ENCODE measurements around the gene WRAP73. TPM values are rescaled to one million over a fixed set of nuclear protein-coding genes. Genes with fewer than 3 reads are reported as not detected.

WRAP73 gene
- total RNA-seq, 1 experiment from 2014 or later = 14.9 TPM

DNA sequence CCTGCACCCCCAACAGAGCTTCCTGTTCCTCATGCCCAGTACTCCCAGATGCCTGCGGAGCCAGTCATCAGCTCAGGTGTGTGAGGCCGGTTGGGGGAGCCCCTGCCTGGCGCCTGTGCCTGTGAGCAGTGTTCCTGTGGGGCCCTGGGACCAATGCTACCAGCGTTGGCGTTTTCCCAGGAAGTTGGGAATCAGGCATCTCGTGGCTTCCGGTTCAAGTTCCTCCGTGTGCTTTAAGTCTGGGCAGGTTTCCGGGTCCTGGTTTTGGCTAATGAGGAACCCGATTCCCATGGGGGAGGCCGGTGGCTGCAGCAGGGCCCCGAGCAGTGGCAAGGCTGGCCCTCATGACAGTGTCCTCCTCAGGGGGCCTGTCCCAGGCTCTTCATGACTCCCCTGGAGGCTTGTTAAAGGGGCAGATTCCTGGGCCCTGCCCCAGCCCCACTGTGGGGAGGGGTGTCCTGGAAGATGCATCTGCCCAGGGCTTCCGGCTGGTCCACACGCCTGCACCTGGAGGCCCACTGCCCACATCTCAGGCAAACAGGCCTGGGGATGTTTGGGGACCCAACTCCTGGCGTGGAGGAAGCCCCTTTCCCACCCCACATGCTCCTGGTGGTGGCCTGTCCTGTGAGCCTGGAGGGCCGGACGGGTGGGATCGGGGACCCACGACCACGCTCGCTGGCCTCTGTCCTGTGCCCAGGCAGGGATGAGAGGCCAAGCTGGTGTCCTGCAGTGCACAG lies 28.6 kb upstream of the WRAP73 start:
- Mint-ChIP-seq H3K27ac (ENCODE audit: unreplicated experiment) (no peak overlapping the region), H3K4me3 (ENCODE audit: low read depth, unreplicated experiment) (no peak overlapping the region), H3K27me3 (ENCODE audit: unreplicated experiment) (peaks cover 23% of the 10 kb centered on the region), H3K4me1 (ENCODE audit: low read depth, unreplicated experiment) (peaks cover 10% of the 10 kb centered on the region), H3K9me3 (ENCODE audit: low read depth, unreplicated experiment) (peaks cover 7% of the 10 kb centered on the region), H3K36me3 (ENCODE audit: insufficient read depth, unreplicated experiment) (no peaks in the 10 kb centered on the region)
- no TSS peak for BruUV-seq (replicated peaks)
- CTCF ChIA-PET = interaction anchor here (0.7 kb wide), 1 partner anchor 46 kb away, joined by 4 read pairs; no protein-coding TSS in a partner anchor
- DNase-seq = peak; percentile 56
- intact Hi-C loops (cut with micrococcal nuclease; ENCODE audit: unreplicated experiment) = no loop called here
- TF ChIP-seq, protein P1, sequence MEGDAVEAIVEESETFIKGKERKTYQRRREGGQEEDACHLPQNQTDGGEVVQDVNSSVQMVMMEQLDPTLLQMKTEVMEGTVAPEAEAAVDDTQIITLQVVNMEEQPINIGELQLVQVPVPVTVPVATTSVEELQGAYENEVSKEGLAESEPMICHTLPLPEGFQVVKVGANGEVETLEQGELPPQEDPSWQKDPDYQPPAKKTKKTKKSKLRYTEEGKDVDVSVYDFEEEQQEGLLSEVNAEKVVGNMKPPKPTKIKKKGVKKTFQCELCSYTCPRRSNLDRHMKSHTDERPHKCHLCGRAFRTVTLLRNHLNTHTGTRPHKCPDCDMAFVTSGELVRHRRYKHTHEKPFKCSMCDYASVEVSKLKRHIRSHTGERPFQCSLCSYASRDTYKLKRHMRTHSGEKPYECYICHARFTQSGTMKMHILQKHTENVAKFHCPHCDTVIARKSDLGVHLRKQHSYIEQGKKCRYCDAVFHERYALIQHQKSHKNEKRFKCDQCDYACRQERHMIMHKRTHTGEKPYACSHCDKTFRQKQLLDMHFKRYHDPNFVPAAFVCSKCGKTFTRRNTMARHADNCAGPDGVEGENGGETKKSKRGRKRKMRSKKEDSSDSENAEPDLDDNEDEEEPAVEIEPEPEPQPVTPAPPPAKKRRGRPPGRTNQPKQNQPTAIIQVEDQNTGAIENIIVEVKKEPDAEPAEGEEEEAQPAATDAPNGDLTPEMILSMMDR (IDR thresholded peaks at IDR 0.05; ENCODE audit: unreplicated experiment) = no peak

DNA sequence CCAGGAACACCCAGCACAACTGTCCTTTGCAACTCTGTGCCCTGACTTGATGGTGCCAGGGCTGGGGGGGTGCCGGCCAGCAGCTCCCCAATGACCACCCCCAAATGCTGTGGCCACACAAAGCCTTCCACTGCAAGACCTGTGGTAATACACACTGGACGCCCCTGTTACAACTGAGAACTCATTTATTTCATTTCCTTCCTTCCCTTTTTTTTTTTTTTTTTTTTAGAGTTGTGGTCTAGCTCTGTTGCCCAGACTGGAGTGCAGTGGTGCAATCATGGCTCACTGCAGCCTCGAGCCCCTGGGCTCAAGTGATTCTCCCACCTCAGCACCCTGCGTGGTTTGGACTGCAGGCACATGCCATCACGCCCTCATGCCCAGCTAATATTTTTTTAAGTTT lies 27.6 kb upstream of the WRAP73 start:
- H3K36me3 Mint-ChIP-seq (ENCODE audit: insufficient read depth, unreplicated experiment) = no peaks in the 10 kb centered on the region
- no TSS peak for BruUV-seq (replicated peaks)
- H3K9me3 Mint-ChIP-seq (ENCODE audit: low read depth, unreplicated experiment) = peaks cover 7% of the 10 kb centered on the region
- intact Hi-C loops (cut with micrococcal nuclease; ENCODE audit: unreplicated experiment) = no loop called here
- no peak overlapping the region for H3K27ac Mint-ChIP-seq (ENCODE audit: unreplicated experiment)
- CTCF ChIA-PET = interaction anchor here (0.7 kb wide), 1 partner anchor 47 kb away, joined by 4 read pairs; no protein-coding TSS in a partner anchor
- no peak for DNase-seq
- peaks cover 10% of the 10 kb centered on the region for H3K4me1 Mint-ChIP-seq (ENCODE audit: low read depth, unreplicated experiment)
- TF ChIP-seq, protein P1 (IDR thresholded peaks at IDR 0.05; ENCODE audit: unreplicated experiment) = no peak
- peaks cover 33% of the 10 kb centered on the region for H3K27me3 Mint-ChIP-seq (ENCODE audit: unreplicated experiment)
- no peak overlapping the region for H3K4me3 Mint-ChIP-seq (ENCODE audit: low read depth, unreplicated experiment)

DNA sequence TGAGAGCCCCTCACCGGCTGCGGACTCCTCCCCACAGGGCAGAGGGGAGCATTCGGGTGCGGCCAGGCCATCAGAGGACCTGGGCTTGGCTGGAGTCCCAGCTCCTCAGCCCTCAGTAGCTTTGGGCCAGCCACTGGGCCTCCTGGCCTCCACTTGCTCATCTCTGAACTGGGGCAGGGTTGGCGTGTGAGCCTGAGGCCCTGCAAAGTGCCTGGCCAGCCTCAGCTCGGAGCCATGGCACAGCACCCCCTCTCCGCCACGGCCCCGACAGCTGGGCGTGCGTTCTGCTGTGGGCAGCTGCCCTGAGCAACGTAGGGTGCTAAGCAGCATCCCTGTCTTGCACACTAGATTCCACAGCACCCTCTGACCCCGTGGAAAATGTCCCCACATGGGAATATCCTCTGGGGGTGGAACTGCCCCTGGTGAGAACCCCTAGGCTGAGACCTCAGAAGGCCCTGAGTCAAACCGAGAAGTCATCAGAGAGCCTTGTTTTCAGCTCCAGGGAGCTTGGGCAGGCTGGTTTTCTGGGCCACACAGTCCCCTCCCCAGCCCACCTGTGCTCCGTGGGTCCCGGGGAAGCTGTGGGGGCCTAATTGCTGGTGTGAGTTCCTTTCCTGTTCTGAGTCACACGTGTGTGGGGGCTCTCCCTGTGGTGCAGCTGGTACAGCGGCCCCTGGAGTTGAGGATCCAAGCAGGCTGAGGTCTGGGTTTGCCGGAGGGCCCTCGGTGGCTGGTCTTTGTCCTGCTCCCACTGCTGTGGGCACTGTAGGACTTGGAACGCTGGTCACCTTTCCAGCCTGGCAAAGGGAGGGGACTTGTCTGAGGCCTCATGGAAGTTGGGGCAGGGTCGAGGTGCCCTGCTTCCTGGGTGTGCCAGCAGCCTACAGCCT lies 26.9 kb upstream of the WRAP73 start:
- TF ChIP-seq, protein P1 (IDR thresholded peaks at IDR 0.05; ENCODE audit: unreplicated experiment) = no peak
- Mint-ChIP-seq H3K4me1 (ENCODE audit: low read depth, unreplicated experiment) (peaks cover 14% of the 10 kb centered on the region), H3K36me3 (ENCODE audit: insufficient read depth, unreplicated experiment) (no peaks in the 10 kb centered on the region), H3K9me3 (ENCODE audit: low read depth, unreplicated experiment) (peaks cover 7% of the 10 kb centered on the region), H3K27me3 (ENCODE audit: unreplicated experiment) (peaks cover 40% of the 10 kb centered on the region), H3K4me3 (ENCODE audit: low read depth, unreplicated experiment) (no peak overlapping the region), H3K27ac (ENCODE audit: unreplicated experiment) (no peak overlapping the region)
- CTCF ChIA-PET = no interaction called here
- intact Hi-C loops (cut with micrococcal nuclease; ENCODE audit: unreplicated experiment) = no loop called here
- DNase-seq = no peak
- BruUV-seq (replicated peaks) = no TSS peak

- H3K4me1 Mint-ChIP-seq (ENCODE audit: low read depth, unreplicated experiment) = peaks cover 21% of the 10 kb centered on the region
- H3K36me3 Mint-ChIP-seq (ENCODE audit: insufficient read depth, unreplicated experiment) = no peaks in the 10 kb centered on the region
- peaks cover 52% of the 10 kb centered on the region for H3K27me3 Mint-ChIP-seq (ENCODE audit: unreplicated experiment)
- TF ChIP-seq, protein P1 (IDR thresholded peaks at IDR 0.05; ENCODE audit: unreplicated experiment) = no peak
- no TSS peak for BruUV-seq (replicated peaks)
- CTCF ChIA-PET = no interaction called here
- H3K27ac Mint-ChIP-seq (ENCODE audit: unreplicated experiment) = no peak overlapping the region
- no peak for DNase-seq
- no peak overlapping the region for H3K4me3 Mint-ChIP-seq (ENCODE audit: low read depth, unreplicated experiment)
- intact Hi-C loops (cut with micrococcal nuclease; ENCODE audit: unreplicated experiment) = no loop called here
- peaks cover 7% of the 10 kb centered on the region for H3K9me3 Mint-ChIP-seq (ENCODE audit: low read depth, unreplicated experiment)
Measured at GRCh38 chr1:3675436-3675835, 25.5 kb upstream of the WRAP73 start.
